Activated T-cell treated with anti-CD3 and anti-CD28 coated beads, Interleukin-2, amount 50 U/mL, for 1 hour (primary cell): ENCODE data around the gene IARS1.

Experiments used
- DNase-seq: peaks from one replicate; pipeline ENCODE4 v3.0.0-alpha.2; 2020

The IARS1 gene

GRCh38 chr9:92293452-92294296 lies at the start of gene IARS1:
Gene IARS1, minus strand, starts transcription at chr9:92293697. Its CDS starts 4,278 bp downstream, at chr9:92289419.
- DNase-seq: peak; percentile 100

- DNase-seq: no peak
Measured at GRCh38 chr9:92342825-92343488, 49.5 kb upstream of the IARS1 start.

- DNase-seq: no peak
Measured at GRCh38 chr9:92341578-92341977, 48.1 kb upstream of the IARS1 start.

GRCh38 chr9:92333282-92333634 lies 39.8 kb upstream of the IARS1 start:
- no peak for DNase-seq

- no peak for DNase-seq
Measured at GRCh38 chr9:92332577-92333281, 39.2 kb upstream of the IARS1 start.

- no peak for DNase-seq
Measured at GRCh38 chr9:92328225-92328624, 34.7 kb upstream of the IARS1 start.

- DNase-seq: no peak
Measured at GRCh38 chr9:92327283-92327850, 33.9 kb upstream of the IARS1 start.

GRCh38 chr9:92325991-92326500 lies 32.5 kb upstream of the IARS1 start:
- no peak for DNase-seq

- DNase-seq: peak; percentile 83
Measured at GRCh38 chr9:92325269-92325990, 31.9 kb upstream of the IARS1 start, which contains the start of the genes CENPP and NOL8. Gene CENPP, plus strand, starts transcription at chr9:92325953. Gene NOL8, minus strand, starts transcription at chr9:92325350. Its CDS starts 1,189 bp downstream, at chr9:92324161.

GRCh38 chr9:92324889-92325268 lies 31.4 kb upstream of the IARS1 start:
- no peak for DNase-seq

GRCh38 chr9:92324431-92324830 lies 30.9 kb upstream of the IARS1 start:
- no peak for DNase-seq

GRCh38 chr9:92315456-92315855 lies 22.0 kb upstream of the IARS1 start:
- no peak for DNase-seq

- DNase-seq: no peak
Measured at GRCh38 chr9:92313624-92314012, 20.1 kb upstream of the IARS1 start.

- DNase-seq: no peak
Measured at GRCh38 chr9:92312887-92313623, 19.6 kb upstream of the IARS1 start.

- no peak for DNase-seq
Measured at GRCh38 chr9:92310562-92310961, 17.1 kb upstream of the IARS1 start.

GRCh38 chr9:92308893-92309292 lies 15.4 kb upstream of the IARS1 start:
- DNase-seq: no peak

- no peak for DNase-seq
Measured at GRCh38 chr9:92300936-92301335, 7.4 kb upstream of the IARS1 start.

GRCh38 chr9:92299116-92299515 lies 5.6 kb upstream of the IARS1 start:
- DNase-seq: no peak

- no peak for DNase-seq
Measured at GRCh38 chr9:92298036-92298435, 4.5 kb upstream of the IARS1 start.

GRCh38 chr9:92297611-92298010 lies 4.1 kb upstream of the IARS1 start:
- no peak for DNase-seq

GRCh38 chr9:92295827-92296258 lies 2.3 kb upstream of the IARS1 start:
- no peak for DNase-seq
